ENCODE data around the gene MYRFL.

Gene MYRFL

GRCh38 chr12:69904777-69905176 lies 79.8 kb downstream of the MYRFL start:
- Histone ChIP-seq H3K4me1 (ENCODE audit: low read length) (peaks cover 24% of the 10 kb centered on the region), H3K36me3 (replicated peaks; ENCODE audit: low read depth, low read length) (no peaks in the 10 kb centered on the region), H4K20me1 (ENCODE audit: insufficient read depth, low read length) (no peaks in the 10 kb centered on the region), H3K4me2 (ENCODE audit: low read length) (no peak overlapping the region), H3K27me3 (ENCODE audit: low read depth, low read length) (no peaks in the 10 kb centered on the region), H3K4me3 (ENCODE audit: low read length) (no peak overlapping the region), H3K9ac (ENCODE audit: low read length) (no peak overlapping the region), H3K79me2 (ENCODE audit: low read length) (no peaks in the 10 kb centered on the region), H3K27ac (ENCODE audit: low read length) (no peak overlapping the region), H2AFZ (ENCODE audit: low read depth, low read length) (no peak overlapping the region), H3K9me3 (ENCODE audit: insufficient read depth, low read length) (peaks cover 15% of the 10 kb centered on the region; the same call in 1 of the 2 replicates)
- TF ChIP-seq CTCF (IDR thresholded peaks at IDR 0.05; ENCODE audit: low read depth, low read length) (no peak), EZH2phosphoT487 (IDR thresholded peaks at IDR 0.05; ENCODE audit: low read depth) (no peak)

- Histone ChIP-seq H3K27ac (ENCODE audit: low read length) (0 out of 2 replicates have a peak overlapping the region, but pooled peaks have one; percentile 19), H3K4me3 (ENCODE audit: low read length) (peak overlapping the region; percentile 8; the same call in 1 of the 2 replicates), H3K36me3 (replicated peaks; ENCODE audit: low read depth, low read length) (no peaks in the 10 kb centered on the region), H3K4me2 (ENCODE audit: low read length) (peak overlapping the region; percentile 51), H2AFZ (ENCODE audit: low read depth, low read length) (no peak overlapping the region), H3K9ac (ENCODE audit: low read length) (no peak overlapping the region), H4K20me1 (ENCODE audit: insufficient read depth, low read length) (no peaks in the 10 kb centered on the region), H3K27me3 (ENCODE audit: low read depth, low read length) (no peaks in the 10 kb centered on the region), H3K9me3 (ENCODE audit: insufficient read depth, low read length) (peaks cover 15% of the 10 kb centered on the region; the same call in 1 of the 2 replicates), H3K79me2 (ENCODE audit: low read length) (no peaks in the 10 kb centered on the region), H3K4me1 (ENCODE audit: low read length) (peaks cover 22% of the 10 kb centered on the region)
- TF ChIP-seq EZH2phosphoT487 (IDR thresholded peaks at IDR 0.05; ENCODE audit: low read depth) (no peak), CTCF (IDR thresholded peaks at IDR 0.05; ENCODE audit: low read depth, low read length) (no peak)
Observed at GRCh38 chr12:69905801-69906200, 80.8 kb downstream of the MYRFL start.

- TF ChIP-seq EZH2phosphoT487 (IDR thresholded peaks at IDR 0.05; ENCODE audit: low read depth): no peak
- no peak for TF ChIP-seq CTCF (IDR thresholded peaks at IDR 0.05; ENCODE audit: low read depth, low read length)
- peak overlapping the region; percentile 40 for H3K27ac ChIP-seq (ENCODE audit: low read length)
- H3K79me2 ChIP-seq (ENCODE audit: low read length): no peaks in the 10 kb centered on the region
- no peak overlapping the region for H2AFZ ChIP-seq (ENCODE audit: low read depth, low read length)
- H3K27me3 ChIP-seq (ENCODE audit: low read depth, low read length): no peaks in the 10 kb centered on the region
- H3K9me3 ChIP-seq (ENCODE audit: insufficient read depth, low read length): peaks cover 15% of the 10 kb centered on the region; the same call in 1 of the 2 replicates
- H3K36me3 ChIP-seq (replicated peaks; ENCODE audit: low read depth, low read length): no peaks in the 10 kb centered on the region
- H4K20me1 ChIP-seq (ENCODE audit: insufficient read depth, low read length): no peaks in the 10 kb centered on the region
- peak overlapping the region; percentile 51 for H3K4me2 ChIP-seq (ENCODE audit: low read length)
- H3K4me3 ChIP-seq (ENCODE audit: low read length): peak overlapping the region; percentile 8
- H3K4me1 ChIP-seq (ENCODE audit: low read length): peaks cover 20% of the 10 kb centered on the region
- no peak overlapping the region for H3K9ac ChIP-seq (ENCODE audit: low read length)
Observed at GRCh38 chr12:69906411-69907216, 81.6 kb downstream of the MYRFL start.

- Histone ChIP-seq H3K36me3 (replicated peaks; ENCODE audit: low read depth, low read length) (peaks cover under 1% of the 10 kb centered on the region), H3K27me3 (ENCODE audit: low read depth, low read length) (no peaks in the 10 kb centered on the region), H3K9me3 (ENCODE audit: insufficient read depth, low read length) (peaks cover 15% of the 10 kb centered on the region; the same call in 1 of the 2 replicates), H3K4me1 (ENCODE audit: low read length) (peaks cover 22% of the 10 kb centered on the region), H3K9ac (ENCODE audit: low read length) (no peak overlapping the region), H4K20me1 (ENCODE audit: insufficient read depth, low read length) (no peaks in the 10 kb centered on the region), H3K4me2 (ENCODE audit: low read length) (no peak overlapping the region), H3K4me3 (ENCODE audit: low read length) (no peak overlapping the region), H3K79me2 (ENCODE audit: low read length) (no peaks in the 10 kb centered on the region), H3K27ac (ENCODE audit: low read length) (no peak overlapping the region), H2AFZ (ENCODE audit: low read depth, low read length) (no peak overlapping the region)
- no peak for TF ChIP-seq EZH2phosphoT487 (IDR thresholded peaks at IDR 0.05; ENCODE audit: low read depth)
- TF ChIP-seq CTCF (IDR thresholded peaks at IDR 0.05; ENCODE audit: low read depth, low read length): no peak
Observed at GRCh38 chr12:69908203-69908602, 83.2 kb downstream of the MYRFL start.

Data from OCI-LY3 (cell line).